ENCODE results near the gene HPCAL1.

The HPCAL1 gene

GRCh38 chr2:10369269-10370255 lies 66.9 kb downstream of the HPCAL1 start:
- no peak for DNase-seq (ENCODE audit: low read depth)
- TF ChIP-seq, protein P1, sequence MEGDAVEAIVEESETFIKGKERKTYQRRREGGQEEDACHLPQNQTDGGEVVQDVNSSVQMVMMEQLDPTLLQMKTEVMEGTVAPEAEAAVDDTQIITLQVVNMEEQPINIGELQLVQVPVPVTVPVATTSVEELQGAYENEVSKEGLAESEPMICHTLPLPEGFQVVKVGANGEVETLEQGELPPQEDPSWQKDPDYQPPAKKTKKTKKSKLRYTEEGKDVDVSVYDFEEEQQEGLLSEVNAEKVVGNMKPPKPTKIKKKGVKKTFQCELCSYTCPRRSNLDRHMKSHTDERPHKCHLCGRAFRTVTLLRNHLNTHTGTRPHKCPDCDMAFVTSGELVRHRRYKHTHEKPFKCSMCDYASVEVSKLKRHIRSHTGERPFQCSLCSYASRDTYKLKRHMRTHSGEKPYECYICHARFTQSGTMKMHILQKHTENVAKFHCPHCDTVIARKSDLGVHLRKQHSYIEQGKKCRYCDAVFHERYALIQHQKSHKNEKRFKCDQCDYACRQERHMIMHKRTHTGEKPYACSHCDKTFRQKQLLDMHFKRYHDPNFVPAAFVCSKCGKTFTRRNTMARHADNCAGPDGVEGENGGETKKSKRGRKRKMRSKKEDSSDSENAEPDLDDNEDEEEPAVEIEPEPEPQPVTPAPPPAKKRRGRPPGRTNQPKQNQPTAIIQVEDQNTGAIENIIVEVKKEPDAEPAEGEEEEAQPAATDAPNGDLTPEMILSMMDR (conservative IDR thresholded peaks at IDR 0.05; ENCODE audit: low read length): no peak
- H3K4me3 ChIP-seq (ENCODE audit: low read length): no peak overlapping the region

- no peak overlapping the region for H3K4me3 ChIP-seq (ENCODE audit: low read length)
- TF ChIP-seq, protein P1 (conservative IDR thresholded peaks at IDR 0.05; ENCODE audit: low read length): no peak
- no peak for DNase-seq (ENCODE audit: low read depth)
Observed at GRCh38 chr2:10370390-10370789, 67.7 kb downstream of the HPCAL1 start.

DNA sequence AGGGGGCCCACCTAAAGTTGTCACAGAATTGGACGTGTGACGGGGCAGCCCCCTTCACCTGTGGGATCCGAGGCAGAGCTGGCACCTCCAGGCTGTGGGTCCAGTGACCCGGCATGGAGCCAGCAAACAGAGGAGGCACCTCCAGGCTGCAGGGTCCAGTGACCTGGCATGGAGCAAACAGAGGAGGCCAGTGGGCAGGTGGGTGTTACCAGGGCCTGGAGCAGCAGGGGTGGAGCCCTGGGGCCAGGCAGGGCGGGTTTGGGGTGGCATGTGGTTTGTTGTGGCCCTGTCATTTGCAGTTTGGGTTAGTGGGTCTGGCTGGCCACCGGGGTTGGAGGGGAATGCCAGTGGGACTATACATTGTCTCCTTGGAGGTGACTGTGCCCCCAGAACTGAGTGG lies 68.2 kb downstream of the HPCAL1 start:
- H3K4me3 ChIP-seq (ENCODE audit: low read length): no peak overlapping the region
- TF ChIP-seq, protein P1 (conservative IDR thresholded peaks at IDR 0.05; ENCODE audit: low read length): no peak
- DNase-seq (ENCODE audit: low read depth): no peak

- TF ChIP-seq, protein P1 (conservative IDR thresholded peaks at IDR 0.05; ENCODE audit: low read length): no peak
- H3K4me3 ChIP-seq (ENCODE audit: low read length): no peak overlapping the region
- no peak for DNase-seq (ENCODE audit: low read depth)
Observed at GRCh38 chr2:10371441-10372196, 68.9 kb downstream of the HPCAL1 start.

- no peak for DNase-seq (ENCODE audit: low read depth)
- no peak overlapping the region for H3K4me3 ChIP-seq (ENCODE audit: low read length)
- TF ChIP-seq, protein P1 (conservative IDR thresholded peaks at IDR 0.05; ENCODE audit: low read length): no peak
Observed at GRCh38 chr2:10372203-10372861, 69.6 kb downstream of the HPCAL1 start.

DNA sequence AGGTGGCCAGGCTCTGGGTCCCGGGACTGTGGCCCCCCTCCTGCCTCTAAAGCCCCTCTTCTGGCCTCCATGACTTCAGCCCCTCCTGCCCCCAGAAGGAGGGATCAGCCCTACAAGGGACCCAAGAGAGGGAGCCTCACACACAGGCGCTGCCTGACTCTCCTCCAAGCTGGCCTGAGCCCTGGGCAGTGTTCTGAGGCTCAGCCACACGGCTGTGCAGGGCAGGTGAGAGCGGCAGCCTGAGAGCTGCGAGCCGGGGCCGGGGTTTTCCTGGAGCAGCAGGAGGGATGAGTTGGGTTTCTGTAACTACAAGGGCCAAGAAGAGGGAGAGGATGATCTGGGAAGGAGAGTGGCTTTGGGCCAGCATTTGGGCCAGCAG lies 70.1 kb downstream of the HPCAL1 start:
- TF ChIP-seq, protein P1 (conservative IDR thresholded peaks at IDR 0.05; ENCODE audit: low read length): no peak
- DNase-seq (ENCODE audit: low read depth): no peak
- H3K4me3 ChIP-seq (ENCODE audit: low read length): no peak overlapping the region

Data from AG10803 (cell line).